Right lobe of liver (tissue), 4 donors: ENCODE measurements around the gene PAK5.

Experiments
- CTCF ChIP-seq, 4 donors: fragments of 200-600 bp in 3 of 4; fragments of 450-650 bp in 1 of 4; IDR thresholded peaks; one replicate each; pipeline versions ENCODE4 v1.5.1 to v1.8.0; 2016 to 2022; ENCODE audit warnings: antibody characterized with exemption in 4 of 4, mild to moderate bottlenecking in 2 of 4
- POLR2A ChIP-seq: fragments of 450-650 bp; IDR thresholded peaks from one replicate; pipeline ENCODE4 v1.6.1; 2017; ENCODE audit warnings: antibody characterized with exemption, mild to moderate bottlenecking
- donor health status: DM: no; HTN: no; CAD: no.
- donor health status: DM: no; HTN: no; CAD: no.
- donor health status: DM: no; HTN: yes; CAD: no.

- TF ChIP-seq CTCF (IDR thresholded peaks at IDR 0.05) (no peak), POLR2A (no peak)
Measured at GRCh38 chr20:9646375-9646774, 192.5 kb downstream of the PAK5 start.
